ENCODE data around the gene FAT2. TPM values are rescaled to one million over a fixed set of nuclear protein-coding genes. Genes with fewer than 3 reads are reported as not detected.

The FAT2 gene, protein sequence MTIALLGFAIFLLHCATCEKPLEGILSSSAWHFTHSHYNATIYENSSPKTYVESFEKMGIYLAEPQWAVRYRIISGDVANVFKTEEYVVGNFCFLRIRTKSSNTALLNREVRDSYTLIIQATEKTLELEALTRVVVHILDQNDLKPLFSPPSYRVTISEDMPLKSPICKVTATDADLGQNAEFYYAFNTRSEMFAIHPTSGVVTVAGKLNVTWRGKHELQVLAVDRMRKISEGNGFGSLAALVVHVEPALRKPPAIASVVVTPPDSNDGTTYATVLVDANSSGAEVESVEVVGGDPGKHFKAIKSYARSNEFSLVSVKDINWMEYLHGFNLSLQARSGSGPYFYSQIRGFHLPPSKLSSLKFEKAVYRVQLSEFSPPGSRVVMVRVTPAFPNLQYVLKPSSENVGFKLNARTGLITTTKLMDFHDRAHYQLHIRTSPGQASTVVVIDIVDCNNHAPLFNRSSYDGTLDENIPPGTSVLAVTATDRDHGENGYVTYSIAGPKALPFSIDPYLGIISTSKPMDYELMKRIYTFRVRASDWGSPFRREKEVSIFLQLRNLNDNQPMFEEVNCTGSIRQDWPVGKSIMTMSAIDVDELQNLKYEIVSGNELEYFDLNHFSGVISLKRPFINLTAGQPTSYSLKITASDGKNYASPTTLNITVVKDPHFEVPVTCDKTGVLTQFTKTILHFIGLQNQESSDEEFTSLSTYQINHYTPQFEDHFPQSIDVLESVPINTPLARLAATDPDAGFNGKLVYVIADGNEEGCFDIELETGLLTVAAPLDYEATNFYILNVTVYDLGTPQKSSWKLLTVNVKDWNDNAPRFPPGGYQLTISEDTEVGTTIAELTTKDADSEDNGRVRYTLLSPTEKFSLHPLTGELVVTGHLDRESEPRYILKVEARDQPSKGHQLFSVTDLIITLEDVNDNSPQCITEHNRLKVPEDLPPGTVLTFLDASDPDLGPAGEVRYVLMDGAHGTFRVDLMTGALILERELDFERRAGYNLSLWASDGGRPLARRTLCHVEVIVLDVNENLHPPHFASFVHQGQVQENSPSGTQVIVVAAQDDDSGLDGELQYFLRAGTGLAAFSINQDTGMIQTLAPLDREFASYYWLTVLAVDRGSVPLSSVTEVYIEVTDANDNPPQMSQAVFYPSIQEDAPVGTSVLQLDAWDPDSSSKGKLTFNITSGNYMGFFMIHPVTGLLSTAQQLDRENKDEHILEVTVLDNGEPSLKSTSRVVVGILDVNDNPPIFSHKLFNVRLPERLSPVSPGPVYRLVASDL (N-terminal part only)
- total RNA-seq, result under 0.01 and 0.14 TPM in 2 replicates

DNA sequence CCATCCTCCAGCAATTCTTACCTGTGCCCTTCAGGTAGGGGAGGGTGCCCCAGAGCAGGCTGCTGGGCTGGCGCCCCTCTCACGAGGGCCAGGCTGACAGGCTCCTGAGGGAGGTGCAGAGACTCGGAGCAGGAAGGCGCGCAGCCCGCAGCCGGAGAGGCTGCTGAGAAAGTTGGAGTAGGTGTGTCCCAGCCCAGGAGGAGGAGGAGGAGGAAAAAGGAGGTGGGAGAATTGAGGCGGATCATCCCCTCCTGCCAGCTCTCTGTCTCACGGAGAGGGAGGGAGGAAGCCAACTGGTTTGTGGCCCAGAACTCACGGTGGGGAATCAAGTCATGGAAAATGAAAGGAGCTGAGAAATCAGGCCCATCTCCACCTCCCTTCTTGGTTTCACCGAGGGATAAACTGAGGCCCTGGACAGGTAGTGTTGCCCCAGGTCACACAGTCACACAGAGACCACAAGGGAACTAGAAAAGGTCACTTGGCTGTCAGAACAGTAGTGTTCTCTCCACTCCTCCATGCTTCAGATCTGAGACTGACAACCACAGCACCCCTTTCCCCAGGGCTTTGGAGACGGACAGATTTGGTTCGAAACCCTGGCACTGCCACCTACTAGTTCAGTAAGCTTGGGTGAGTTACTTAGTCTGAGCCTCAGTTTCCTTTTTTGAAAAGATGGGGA, at the start of gene FAT2:
TSS of gene FAT2 (minus strand) at position 188 of the 676 bp plus-strand sequence. CDS start 22,400 bp downstream, outside the sequence.
- no peak for DNase-seq (ENCODE audit: low read depth, low spot score)

DNA sequence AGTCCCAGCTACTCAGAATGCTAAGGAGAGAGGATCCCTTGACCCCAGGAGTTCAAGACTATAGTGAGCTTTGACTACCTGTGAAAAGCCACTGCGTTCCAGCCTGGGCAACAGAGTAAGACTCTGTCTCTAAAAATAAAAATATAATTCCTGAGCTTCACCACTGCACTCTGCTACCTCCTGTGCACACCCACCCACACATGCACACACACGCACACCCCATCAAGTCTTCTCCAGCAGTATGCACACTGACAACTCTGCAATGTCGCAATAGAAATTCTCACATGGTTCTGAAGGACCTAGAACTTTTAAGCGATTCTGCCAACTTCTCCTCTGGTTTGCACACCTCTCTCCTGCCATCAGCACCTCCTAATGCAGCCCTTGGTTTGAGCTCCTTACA, 47.5 kb upstream of the FAT2 start:
- DNase-seq (ENCODE audit: low read depth, low spot score), result no peak

DNA sequence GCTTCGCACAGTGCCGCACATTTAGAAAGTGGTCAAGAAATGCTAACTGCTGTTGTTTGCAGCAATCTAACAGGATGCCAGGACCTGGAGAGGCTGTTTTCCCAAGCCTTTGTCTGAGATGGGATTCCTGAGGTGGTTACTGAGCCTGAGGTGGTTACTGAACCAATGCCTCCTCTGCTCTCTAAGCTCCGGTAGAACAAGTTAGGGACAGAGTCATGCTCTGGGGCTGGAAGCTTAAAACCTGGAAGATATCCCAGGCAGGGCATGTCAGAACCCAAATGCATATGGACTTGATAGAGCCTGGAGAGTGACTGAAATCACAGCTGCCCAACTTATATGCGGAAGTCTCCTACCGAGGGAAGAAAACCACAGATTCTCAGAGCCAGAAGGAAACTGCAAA, 46.5 kb upstream of the FAT2 start:
- DNase-seq (ENCODE audit: low read depth, low spot score), result no peak

GRCh38 chr5:151633892-151634291, 42.8 kb upstream of the FAT2 start:
- DNase-seq (ENCODE audit: low read depth, low spot score), result no peak

DNA sequence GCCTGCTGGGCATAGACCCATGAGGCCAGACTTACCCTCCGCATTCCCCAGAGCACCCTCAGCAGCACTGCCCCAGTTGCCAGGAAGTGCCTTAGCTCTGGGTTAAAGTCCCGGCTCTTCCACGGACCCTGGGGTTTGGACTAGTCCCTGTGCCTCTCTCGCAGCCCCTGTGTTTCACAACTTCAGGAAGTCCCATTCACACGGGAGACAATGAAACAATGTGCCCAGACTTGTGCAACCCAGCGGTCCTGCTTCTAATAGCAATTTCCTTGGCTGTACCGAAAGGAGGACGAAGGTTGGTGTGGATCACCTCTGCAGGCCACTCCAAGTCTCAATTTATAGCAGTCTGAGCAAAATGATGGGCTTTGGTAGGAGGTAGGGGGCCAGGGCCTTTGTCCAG, 41.8 kb upstream of the FAT2 start:
- no peak for DNase-seq (ENCODE audit: low read depth, low spot score)

- no peak for DNase-seq (ENCODE audit: low read depth, low spot score)
These were observed 41.4 kb upstream of the FAT2 start for GRCh38 chr5:151632524-151632923.

GRCh38 chr5:151631941-151632340, 40.8 kb upstream of the FAT2 start:
- no peak for DNase-seq (ENCODE audit: low read depth, low spot score)

GRCh38 chr5:151630088-151630487, 39.0 kb upstream of the FAT2 start:
- no peak for DNase-seq (ENCODE audit: low read depth, low spot score)

- no peak for DNase-seq (ENCODE audit: low read depth, low spot score)
These were observed 37.1 kb upstream of the FAT2 start for GRCh38 chr5:151628112-151628823.

DNA sequence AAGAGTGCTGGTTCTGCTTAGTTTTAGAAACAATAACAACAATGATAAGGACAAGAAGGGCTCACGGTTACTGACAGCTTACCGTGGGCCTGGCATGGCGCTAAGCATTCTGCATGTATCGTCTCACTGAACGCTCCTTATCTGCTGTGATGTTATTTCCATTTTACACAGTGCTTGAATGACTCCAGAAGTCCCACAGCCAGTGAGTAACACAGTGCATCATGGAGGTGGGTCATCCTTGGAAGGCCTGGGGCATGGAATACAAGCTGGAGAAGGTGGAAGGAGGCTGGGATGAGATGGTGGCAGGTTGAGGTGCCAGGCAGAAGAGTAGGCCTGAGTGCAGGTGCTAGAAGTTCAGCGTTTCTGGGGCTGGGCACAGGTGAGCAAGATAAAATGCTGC, 36.5 kb upstream of the FAT2 start:
- DNase-seq (ENCODE audit: low read depth, low spot score), result no peak

- DNase-seq (ENCODE audit: low read depth, low spot score), result no peak
These were observed 34.2 kb upstream of the FAT2 start for GRCh38 chr5:151625285-151625684.

DNA sequence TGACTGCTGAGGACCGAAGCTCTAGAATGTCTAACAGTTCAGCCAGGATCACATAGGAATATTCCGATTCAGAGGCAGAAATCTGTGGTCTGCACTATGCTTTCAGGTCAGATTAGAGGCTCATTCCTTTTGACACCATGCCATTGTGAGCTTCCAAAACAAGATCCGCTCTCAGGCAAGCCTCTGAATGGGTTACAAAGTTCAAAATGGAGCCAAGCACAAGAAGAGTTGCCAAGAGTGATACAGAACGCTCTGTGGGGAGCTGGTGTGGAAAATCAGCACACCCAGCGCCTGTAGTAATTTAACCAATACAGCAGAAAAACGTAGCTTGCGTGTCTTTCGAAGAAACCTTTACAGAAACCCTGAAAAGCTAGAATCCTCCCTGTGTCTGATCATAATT, 33.3 kb upstream of the FAT2 start:
- DNase-seq (ENCODE audit: low read depth, low spot score), result no peak

DNA sequence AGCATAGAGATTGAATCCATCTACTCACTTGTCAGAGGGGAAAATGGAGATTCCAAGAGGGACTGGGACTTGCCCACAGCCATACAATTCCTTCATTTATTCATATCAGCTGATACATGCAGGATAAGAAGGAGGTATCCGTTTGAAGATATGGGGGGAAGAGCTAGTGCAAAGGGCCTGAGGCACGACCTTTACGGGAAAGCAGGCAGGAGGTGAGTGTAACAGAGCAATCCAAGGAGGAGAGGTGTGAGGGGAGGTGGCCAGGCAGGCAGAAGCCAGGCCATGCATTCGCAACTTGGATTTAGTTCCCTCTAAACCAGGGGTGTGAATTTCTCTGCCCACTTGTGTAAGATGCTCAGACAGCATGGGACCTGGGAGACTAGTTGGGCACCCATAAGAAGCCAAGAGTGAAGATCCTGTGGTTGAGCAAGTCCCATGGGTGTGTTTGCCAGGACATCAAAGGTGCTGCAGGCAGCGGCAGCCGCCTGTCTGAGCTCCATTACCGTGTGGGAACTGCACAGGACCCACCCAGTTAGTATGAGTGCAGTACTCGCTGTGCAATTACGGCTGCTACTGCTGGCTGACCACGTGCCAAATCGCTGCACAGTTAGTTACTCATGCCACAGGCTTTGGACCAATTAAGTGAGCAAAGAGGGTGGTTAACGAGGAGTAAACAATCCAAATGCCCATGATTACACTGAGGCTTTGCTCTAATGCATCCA, 31.4 kb upstream of the FAT2 start:
- DNase-seq (ENCODE audit: low read depth, low spot score), result no peak

DNA sequence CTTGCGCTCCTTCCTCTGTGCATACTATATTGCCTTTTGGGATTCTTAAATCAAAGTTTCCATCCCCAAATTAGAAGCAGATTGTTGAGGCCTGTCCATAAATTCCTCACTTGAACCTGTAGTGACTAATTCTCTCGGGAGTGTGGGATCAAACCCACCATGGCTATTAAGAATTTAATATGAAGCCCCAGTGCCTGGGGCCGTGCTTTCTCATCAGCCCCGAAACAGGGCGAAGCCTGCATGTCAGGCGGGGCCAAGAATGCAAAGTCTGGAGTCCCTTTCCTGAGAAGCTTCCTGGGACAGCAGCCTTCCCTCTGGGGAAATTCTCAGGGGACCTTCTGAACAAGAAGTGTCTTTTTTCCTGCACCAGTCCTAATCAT, 29.3 kb upstream of the FAT2 start:
- no peak for DNase-seq (ENCODE audit: low read depth, low spot score)

GRCh38 chr5:151619812-151620460, 28.8 kb upstream of the FAT2 start:
- no peak for DNase-seq (ENCODE audit: low read depth, low spot score)

GRCh38 chr5:151618907-151619306, 27.8 kb upstream of the FAT2 start:
- no peak for DNase-seq (ENCODE audit: low read depth, low spot score)

DNA sequence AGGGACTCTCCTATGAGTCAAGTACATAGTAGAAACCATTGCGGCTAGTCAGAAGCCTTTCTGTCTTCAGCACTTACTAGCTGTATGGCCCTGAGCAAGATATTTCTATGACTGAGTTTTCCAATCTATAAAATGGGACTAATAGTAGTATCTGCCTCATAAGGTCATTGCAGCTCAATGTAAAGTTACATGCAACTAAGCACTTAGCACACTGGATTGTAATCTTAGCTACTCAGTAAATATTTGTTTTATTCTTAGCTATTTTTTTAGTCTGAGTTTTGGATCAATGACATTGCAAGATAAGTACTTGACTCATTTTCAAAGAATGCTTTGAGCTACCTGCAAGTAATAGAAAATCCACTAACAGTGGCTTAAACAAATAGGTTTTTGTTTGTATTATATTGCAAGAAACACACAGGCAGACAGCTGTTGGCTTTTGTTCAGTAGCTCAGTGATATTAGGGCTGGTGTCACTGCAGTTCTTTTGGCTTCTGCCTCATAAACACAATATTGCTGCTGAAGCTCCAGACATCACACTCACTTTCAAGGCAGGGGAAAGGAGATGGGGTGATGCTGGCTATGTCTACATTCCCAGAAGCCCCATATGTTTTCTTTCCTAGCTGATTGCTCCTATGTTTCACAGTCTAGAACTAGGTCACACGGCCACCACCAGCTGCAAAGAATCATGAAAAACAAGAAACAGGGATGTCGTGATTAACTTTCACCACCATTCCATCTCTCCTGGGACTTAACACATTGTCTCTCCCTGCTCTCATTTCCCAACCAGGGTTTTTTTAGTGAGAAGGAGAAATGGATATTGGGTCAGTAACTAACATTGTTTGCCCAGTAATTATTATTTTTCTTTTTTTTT, 26.9 kb upstream of the FAT2 start:
- DNase-seq (ENCODE audit: low read depth, low spot score), result no peak

GRCh38 chr5:151617383-151617840, 26.3 kb upstream of the FAT2 start:
- DNase-seq (ENCODE audit: low read depth, low spot score), result no peak
